CD14-positive monocyte (primary cell): Measurements from ENCODE around the gene KCNMB1. TPM values are rescaled to one million over a fixed set of nuclear protein-coding genes. Genes with fewer than 3 reads are reported as not detected.
A peak's percentile ranks its signal among the peaks of the same experiment; 100 is the strongest.

Experiments used
- DNase-seq, 3 donors: peaks; one replicate each; pipeline ENCODE4 v3.0.0-alpha.2; 2011 to 2022
- H2AFZ ChIP-seq: 2 replicates; pipeline ENCODE4 v1.6.0; 2012; ENCODE audit warnings: mild to moderate bottlenecking, low read depth, low read length, inconsistent platforms; ENCODE audit not compliant: insufficient read depth, poor library complexity, severe bottlenecking
- H3K27ac ChIP-seq, 2 donors: 1 replicate in 1 of 2; 2 replicates in 1 of 2; pipeline ENCODE4 v1.5.1; 2012 to 2013; ENCODE audit warnings: low read length in 2 of 2, control low read depth in 1 of 2, inconsistent platforms in 1 of 2, low read depth in 1 of 2, mild to moderate bottlenecking in 1 of 2
- H3K27me3 ChIP-seq, 2 donors: one replicate each; pipeline versions ENCODE4 v1.6.0 to v1.6.1; 2011 to 2013; ENCODE audit warnings: low read length in 2 of 2; ENCODE audit not compliant: control insufficient read depth in 2 of 2, insufficient read depth in 2 of 2
- H3K36me3 ChIP-seq, 2 donors: replicated peaks in 1 of 2; 1 replicate in 1 of 2; 2 replicates in 1 of 2; pipeline versions ENCODE4 v1.5.1 to v1.6.1; 2012 to 2013; ENCODE audit warnings: low read length in 2 of 2, control low read depth in 1 of 2, inconsistent platforms in 1 of 2, mild to moderate bottlenecking in 1 of 2; ENCODE audit not compliant: insufficient read depth in 2 of 2, control insufficient read depth in 1 of 2
- H3K4me1 ChIP-seq, 2 donors: 1 replicate in 1 of 2; 2 replicates in 1 of 2; pipeline versions ENCODE4 v1.5.1 to v1.6.1; 2012 to 2013; ENCODE audit warnings: low read length in 2 of 2, control low read depth in 1 of 2, inconsistent platforms in 1 of 2, mild to moderate bottlenecking in 1 of 2, moderate library complexity in 1 of 2; ENCODE audit not compliant: insufficient read depth in 2 of 2, control insufficient read depth in 1 of 2
- H3K4me2 ChIP-seq: replicated peaks from 2 replicates; pipeline ENCODE3; 2012; ENCODE audit warnings: low read length, moderate library complexity, mild to moderate bottlenecking; ENCODE audit not compliant: poor library complexity, severe bottlenecking; ENCODE audit errors: extremely low read depth
- H3K4me3 ChIP-seq, 3 experiments: fragments of 200-600 bp in 1 of 3; sonication (generic) in 1 of 3; replicated peaks in 1 of 3; 1 replicate in 2 of 3; 2 replicates in 1 of 3; pipeline ENCODE4 v1.5.1; 2011 to 2013; ENCODE audit warnings: low read length in 3 of 3, mild to moderate bottlenecking in 3 of 3, control low read depth in 2 of 3, low read depth in 2 of 3, inconsistent platforms in 1 of 3, moderate library complexity in 1 of 3
- H3K79me2 ChIP-seq: 2 replicates; pipeline ENCODE4 v1.6.0; 2012; ENCODE audit warnings: mild to moderate bottlenecking, control low read depth, inconsistent platforms, low read length, moderate library complexity; ENCODE audit not compliant: insufficient read depth
- H3K9ac ChIP-seq: 2 replicates; pipeline ENCODE4 v1.6.0; 2017; ENCODE audit warnings: low read length, mild to moderate bottlenecking; ENCODE audit not compliant: insufficient read depth, poor library complexity, severe bottlenecking
- H3K9me3 ChIP-seq, 2 donors: replicated peaks in 1 of 2; 1 replicate in 1 of 2; 2 replicates in 1 of 2; pipeline versions ENCODE4 v1.5.1 to v1.6.1; 2012 to 2013; ENCODE audit warnings: low read length in 2 of 2, control low read depth in 1 of 2; ENCODE audit not compliant: control insufficient read depth in 1 of 2, insufficient read depth in 1 of 2
- H4K20me1 ChIP-seq: 2 replicates; pipeline ENCODE4 v1.6.0; 2012; ENCODE audit warnings: mild to moderate bottlenecking, low read length, control low read depth, moderate library complexity; ENCODE audit not compliant: insufficient read depth
- H3K27ac Mint-ChIP-seq, 7 donors: one replicate each; pipeline ENCODE4 v1.8.0; 2020; ENCODE audit warnings: mild to moderate bottlenecking in 7 of 7, mixed read lengths in 7 of 7, moderate library complexity in 6 of 7, inconsistent platforms in 2 of 7
- H3K27me3 Mint-ChIP-seq, 3 donors: one replicate each; pipeline ENCODE4 v1.8.0; 2021 to 2022; ENCODE audit warnings: low read depth in 3 of 3, mild to moderate bottlenecking in 3 of 3, mixed read lengths in 3 of 3, moderate library complexity in 3 of 3, inconsistent platforms in 1 of 3
- H3K36me3 Mint-ChIP-seq, 2 donors: one replicate each; pipeline ENCODE4 v1.8.0; 2020; ENCODE audit warnings: mixed read lengths in 2 of 2, inconsistent platforms in 1 of 2, mild to moderate bottlenecking in 1 of 2
- H3K4me1 Mint-ChIP-seq: one replicate; pipeline ENCODE4 v1.8.0; 2020; ENCODE audit warnings: mild to moderate bottlenecking, mixed read lengths
- H3K4me3 Mint-ChIP-seq, 2 donors: one replicate each; pipeline ENCODE4 v1.8.0; 2020; ENCODE audit warnings: mild to moderate bottlenecking in 2 of 2, mixed read lengths in 2 of 2, moderate library complexity in 1 of 2
- H3K9me3 Mint-ChIP-seq, 7 donors: one replicate each; pipeline ENCODE4 v1.8.0; 2020 to 2022; ENCODE audit warnings: mixed read lengths in 7 of 7, mild to moderate bottlenecking in 6 of 7, moderate library complexity in 6 of 7, inconsistent platforms in 2 of 7
- CTCF ChIP-seq: fragments of 200-600 bp; IDR thresholded peaks from one replicate; pipeline ENCODE4 v1.8.0; 2022; ENCODE audit warnings: antibody characterized with exemption, mild to moderate bottlenecking
- WGBS: methylation state at CpG from one replicate; pipeline ENCODE4 v1.1.5; 2013; ENCODE audit warnings: missing lambda C conversion rate; ENCODE audit not compliant: insufficient coverage; 5-methylcytosine and 5-hydroxymethylcytosine counted together
- intact Hi-C, 2 donors: fragments of 100-400 bp; cut with micrococcal nuclease; formaldehyde crosslinking; loops; one replicate each; pipeline versions ENCODE4 v1.15.0 to v1.15.1; 2023
- polyA plus RNA-seq, 3 donors: library from polyadenylated mRNA; depleted of rRNA in 1 of 3; unstranded in 2 of 3; stranded (reverse) in 1 of 3; fragments of 300-500 nt in 2 of 3; fragments of >200 nt in 1 of 3; fragmentation: Illumina TruSeq in 2 of 3; gene quantifications; 1 replicate in 2 of 3; 2 replicates in 1 of 3; pipeline ENCODE4 v1.2.3, GENCODE V29; 2012 to 2021

The KCNMB1 gene
- polyA plus RNA-seq, 3 donors: 0.79 to 20.8 (median 1.2) TPM

GRCh38 chr5:170362102-170362501, 27.1 kb downstream of the KCNMB1 start:
- no peaks in the 10 kb centered on the region for H3K9me3 Mint-ChIP-seq
- H3K4me3 Mint-ChIP-seq: peak overlapping the region in 1 of 2 donors; percentile 35
- TF ChIP-seq CTCF: no peak
- Histone ChIP-seq H3K9ac (peak overlapping the region; percentile 67), H2AFZ (peak overlapping the region; percentile 30), H4K20me1 (no peaks in the 10 kb centered on the region), H3K27me3 (no peaks in the 10 kb centered on the region), H3K27ac (peak overlapping the region; percentile 84 to 96), H3K9me3 (no peaks in the 10 kb centered on the region), H3K36me3 (no peaks in the 10 kb centered on the region), H3K79me2 (no peaks in the 10 kb centered on the region), H3K4me3 (peak overlapping the region in 1 of 3 experiments; percentile 51), H3K4me1 (peaks cover 98 to 100% of the 10 kb centered on the region in 2 donors), H3K4me2 (peak overlapping the region; percentile 26)
- H3K27ac Mint-ChIP-seq: peak overlapping the region; percentile 90 to 99 (median 96)
- intact Hi-C loops: loop anchor here (5.0 kb wide), 2 partner anchors 35 to 45 kb away; no protein-coding TSS in a partner anchor
- H3K4me1 Mint-ChIP-seq: peaks cover 98% of the 10 kb centered on the region
- DNase-seq: peak in 2 of 3 donors; percentile 29 to 42
- WGBS: 0% methylated on average over 1 of the region's 7 CpGs
- H3K27me3 Mint-ChIP-seq: peaks cover 0 to 2% (median 1%) of the 10 kb centered on the region in 3 donors
- H3K36me3 Mint-ChIP-seq: no peaks in the 10 kb centered on the region

GRCh38 chr5:170361616-170362015, 27.6 kb downstream of the KCNMB1 start:
- Histone ChIP-seq H3K9me3 (no peaks in the 10 kb centered on the region), H3K4me1 (peaks cover 99 to 100% of the 10 kb centered on the region in 2 donors), H3K79me2 (no peaks in the 10 kb centered on the region), H3K4me3 (peak overlapping the region in 1 of 3 experiments; percentile 51), H3K9ac (peak overlapping the region; percentile 67), H3K27me3 (no peaks in the 10 kb centered on the region), H4K20me1 (no peaks in the 10 kb centered on the region), H3K4me2 (peak overlapping the region; percentile 48), H3K36me3 (no peaks in the 10 kb centered on the region), H2AFZ (no peak overlapping the region), H3K27ac (peak overlapping the region; percentile 84 to 96)
- no peaks in the 10 kb centered on the region for H3K36me3 Mint-ChIP-seq
- DNase-seq: peak in 2 of 3 donors; percentile 33 to 41
- no peaks in the 10 kb centered on the region for H3K9me3 Mint-ChIP-seq
- H3K4me1 Mint-ChIP-seq: peaks cover 99% of the 10 kb centered on the region
- intact Hi-C loops: loop anchor here (5.0 kb wide), 2 partner anchors 36 to 46 kb away; no protein-coding TSS in a partner anchor
- peaks cover 0 to 2% (median 1%) of the 10 kb centered on the region in 3 donors for H3K27me3 Mint-ChIP-seq
- TF ChIP-seq CTCF: no peak
- peak overlapping the region; percentile 90 to 99 (median 96) for H3K27ac Mint-ChIP-seq
- no peak overlapping the region for H3K4me3 Mint-ChIP-seq
- no CpG with 5 or more reads among the region's 5 CpGs for WGBS
